ENCODE measurements around the gene DCP2. TPM values are rescaled to one million over a fixed set of nuclear protein-coding genes. Genes with fewer than 3 reads are reported as not detected.
"Not testable (repeated sequence)": the region's sequence is repeated elsewhere in the genome, so short reads cannot be mapped to it uniquely, and the experiment has no call there.

Gene DCP2
- total RNA-seq, 1 donor from 2014 or later, result 96.1 TPM

GRCh38 chr5:112960315-112960714 is 16.3 kb upstream of the DCP2 start:
- DNase-seq (ENCODE audit: low read depth, low spot score), result no peak
- H3K4me3 Mint-ChIP-seq, result no peak overlapping the region
- no peaks in the 10 kb centered on the region for H3K9me3 Mint-ChIP-seq
- H3K4me1 Mint-ChIP-seq, result peaks cover 13% of the 10 kb centered on the region
- H3K27ac Mint-ChIP-seq (ENCODE audit: unreplicated experiment), result no peak overlapping the region
- H3K36me3 Mint-ChIP-seq (ENCODE audit: low read depth), result no peaks in the 10 kb centered on the region
- TF ChIP-seq CTCF (conservative IDR thresholded peaks at IDR 0.05), result no peak
- no peaks in the 10 kb centered on the region for H3K27me3 Mint-ChIP-seq (ENCODE audit: low read depth)

GRCh38 chr5:112960863-112961504 is 15.6 kb upstream of the DCP2 start:
- DNase-seq (ENCODE audit: low read depth, low spot score), result no peak
- Mint-ChIP-seq H3K27me3 (ENCODE audit: low read depth) (no peaks in the 10 kb centered on the region), H3K9me3 (no peaks in the 10 kb centered on the region), H3K27ac (ENCODE audit: unreplicated experiment) (no peak overlapping the region), H3K36me3 (ENCODE audit: low read depth) (no peaks in the 10 kb centered on the region), H3K4me1 (peaks cover 13% of the 10 kb centered on the region), H3K4me3 (no peak overlapping the region)
- no peak for TF ChIP-seq CTCF (conservative IDR thresholded peaks at IDR 0.05)

- not testable (repeated sequence) for H3K27me3 Mint-ChIP-seq (ENCODE audit: low read depth); H3K4me3 Mint-ChIP-seq; H3K9me3 Mint-ChIP-seq; DNase-seq (ENCODE audit: low read depth, low spot score); H3K36me3 Mint-ChIP-seq (ENCODE audit: low read depth); H3K27ac Mint-ChIP-seq (ENCODE audit: unreplicated experiment)
- peaks cover 13% of the 10 kb centered on the region for H3K4me1 Mint-ChIP-seq
Measured at GRCh38 chr5:112963374-112963733, 13.2 kb upstream of the DCP2 start.

GRCh38 chr5:112965733-112966306 is 10.8 kb upstream of the DCP2 start:
- Mint-ChIP-seq H3K27ac (ENCODE audit: unreplicated experiment) (no peak overlapping the region), H3K27me3 (ENCODE audit: low read depth) (no peaks in the 10 kb centered on the region), H3K9me3 (no peaks in the 10 kb centered on the region), H3K4me1 (peaks cover 16% of the 10 kb centered on the region), H3K36me3 (ENCODE audit: low read depth) (no peaks in the 10 kb centered on the region), H3K4me3 (no peak overlapping the region)
- no peak for DNase-seq (ENCODE audit: low read depth, low spot score)
- no peak for TF ChIP-seq CTCF (conservative IDR thresholded peaks at IDR 0.05)

GRCh38 chr5:112967520-112968083 is 9.0 kb upstream of the DCP2 start:
- Mint-ChIP-seq H3K27ac (ENCODE audit: unreplicated experiment) (no peak overlapping the region), H3K27me3 (ENCODE audit: low read depth) (no peaks in the 10 kb centered on the region), H3K4me3 (no peak overlapping the region), H3K9me3 (no peaks in the 10 kb centered on the region), H3K36me3 (ENCODE audit: low read depth) (no peaks in the 10 kb centered on the region), H3K4me1 (peaks cover 13% of the 10 kb centered on the region)
- TF ChIP-seq CTCF (conservative IDR thresholded peaks at IDR 0.05), result no peak
- DNase-seq (ENCODE audit: low read depth, low spot score), result no peak

GRCh38 chr5:112968411-112969106 is 8.0 kb upstream of the DCP2 start:
- H3K4me3 Mint-ChIP-seq, result no peak overlapping the region
- no peaks in the 10 kb centered on the region for H3K9me3 Mint-ChIP-seq
- peaks cover 13% of the 10 kb centered on the region for H3K4me1 Mint-ChIP-seq
- H3K36me3 Mint-ChIP-seq (ENCODE audit: low read depth), result no peaks in the 10 kb centered on the region
- H3K27ac Mint-ChIP-seq (ENCODE audit: unreplicated experiment), result no peak overlapping the region
- no peak for DNase-seq (ENCODE audit: low read depth, low spot score)
- no peak for TF ChIP-seq CTCF (conservative IDR thresholded peaks at IDR 0.05)
- no peaks in the 10 kb centered on the region for H3K27me3 Mint-ChIP-seq (ENCODE audit: low read depth)
